Activated T-cell treated with anti-CD3 and anti-CD28 coated beads, Interleukin-2, amount 50 U/mL, for 72 hours (primary cell): ENCODE results near the gene ZIC2. TPM values are rescaled to one million over a fixed set of nuclear protein-coding genes. Genes with fewer than 3 reads are reported as not detected.

ENCODE experiments used
- ATAC-seq, 2 donors: fragments of 150-1000 bp; cut with Tn5 transposase; replicated peaks in 1 of 2; 2 replicates each; pipeline ENCODE4 v1.10.0; 2021; ENCODE audit warnings: moderate library complexity in 2 of 2, mild to moderate bottlenecking in 1 of 2
- DNase-seq, 2 donors: peaks; one replicate each; pipeline ENCODE4 v3.0.0; 2021 to 2022; ENCODE audit warnings: mixed read lengths in 1 of 2
- H3K27ac Mint-ChIP-seq: one replicate; pipeline ENCODE4 v1.8.0; 2022; ENCODE audit warnings: mild to moderate bottlenecking, moderate library complexity, mixed read lengths
- H3K27me3 Mint-ChIP-seq: one replicate; pipeline ENCODE4 v1.8.0; 2022; ENCODE audit warnings: low read depth, mixed read lengths
- H3K36me3 Mint-ChIP-seq, 2 donors: one replicate each; pipeline ENCODE4 v1.8.0; 2022; ENCODE audit warnings: mixed read lengths in 2 of 2, mild to moderate bottlenecking in 1 of 2; ENCODE audit not compliant: insufficient read depth in 2 of 2
- H3K4me1 Mint-ChIP-seq: one replicate; pipeline ENCODE4 v1.8.0; 2022; ENCODE audit warnings: low read depth, mixed read lengths
- H3K4me3 Mint-ChIP-seq, 2 donors: one replicate each; pipeline ENCODE4 v1.8.0; 2022; ENCODE audit warnings: mild to moderate bottlenecking in 2 of 2, mixed read lengths in 2 of 2, moderate library complexity in 2 of 2
- H3K9me3 Mint-ChIP-seq, 2 donors: one replicate each; pipeline ENCODE4 v1.8.0; 2022; ENCODE audit warnings: mixed read lengths in 2 of 2
- total RNA-seq, 2 donors: library from RNA; stranded (reverse); gene quantifications; one replicate each; pipeline ENCODE4 v1.2.3, GENCODE V29; 2022

ZIC2 gene
- total RNA-seq, 2 donors from 2014 or later, result 0.25 TPM; not detected in 1

- DNase-seq (no peak), ATAC-seq (peak; percentile 32 to 39)
- peak overlapping the region; percentile 63 to 68 for H3K4me3 Mint-ChIP-seq
- peaks cover 1 to 3% of the 10 kb centered on the region in 2 donors for H3K36me3 Mint-ChIP-seq
- H3K4me1 Mint-ChIP-seq, result peaks cover 9% of the 10 kb centered on the region
- H3K27ac Mint-ChIP-seq, result no peak overlapping the region
- H3K9me3 Mint-ChIP-seq, result no peaks in the 10 kb centered on the region
- H3K27me3 Mint-ChIP-seq, result peaks cover 59% of the 10 kb centered on the region
Observed at GRCh38 chr13:99980824-99981734, 505 bp upstream of the ZIC2 start.

- no peak overlapping the region for H3K27ac Mint-ChIP-seq
- peak; percentile 15 to 18 for ATAC-seq
- H3K27me3 Mint-ChIP-seq, result peaks cover 59% of the 10 kb centered on the region
- H3K9me3 Mint-ChIP-seq, result no peaks in the 10 kb centered on the region
- DNase-seq, result no peak
- peak overlapping the region; percentile 40 to 44 for H3K4me3 Mint-ChIP-seq
- peaks cover 3 to 4% of the 10 kb centered on the region in 2 donors for H3K36me3 Mint-ChIP-seq
- H3K4me1 Mint-ChIP-seq, result peaks cover 12% of the 10 kb centered on the region
Observed at GRCh38 chr13:99982036-99982730, 599 bp downstream of the ZIC2 start.

DNA sequence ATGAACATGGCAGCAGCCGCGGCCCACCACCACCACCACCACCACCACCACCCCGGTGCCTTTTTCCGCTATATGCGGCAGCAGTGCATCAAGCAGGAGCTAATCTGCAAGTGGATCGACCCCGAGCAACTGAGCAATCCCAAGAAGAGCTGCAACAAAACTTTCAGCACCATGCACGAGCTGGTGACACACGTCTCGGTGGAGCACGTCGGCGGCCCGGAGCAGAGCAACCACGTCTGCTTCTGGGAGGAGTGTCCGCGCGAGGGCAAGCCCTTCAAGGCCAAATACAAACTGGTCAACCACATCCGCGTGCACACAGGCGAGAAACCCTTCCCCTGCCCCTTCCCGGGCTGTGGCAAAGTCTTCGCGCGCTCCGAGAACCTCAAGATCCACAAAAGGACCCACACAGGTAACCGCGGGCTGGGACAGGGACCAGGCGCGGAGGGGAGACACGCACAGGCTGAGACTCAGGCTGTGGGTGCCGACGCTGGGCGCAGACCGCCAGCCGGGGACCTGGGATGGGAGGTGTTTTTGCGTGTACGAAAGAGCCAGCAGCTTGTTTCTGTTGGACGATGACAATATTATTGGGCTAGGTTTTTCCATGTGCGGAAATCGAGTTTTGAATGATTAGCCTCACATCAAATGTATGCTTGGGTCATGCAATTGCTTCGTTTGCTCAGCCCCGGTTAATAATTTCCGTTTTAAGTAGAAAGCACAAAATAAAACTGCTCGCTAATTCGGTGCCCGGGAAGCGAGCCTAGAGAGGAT, 1.3 kb downstream of the ZIC2 start:
- Mint-ChIP-seq H3K27me3 (peaks cover 59% of the 10 kb centered on the region), H3K36me3 (peaks cover 3 to 4% of the 10 kb centered on the region in 2 donors), H3K4me3 (peak overlapping the region; percentile 40 to 44), H3K9me3 (no peaks in the 10 kb centered on the region), H3K4me1 (peaks cover 12% of the 10 kb centered on the region), H3K27ac (peak overlapping the region; percentile 72)
- ATAC-seq (no peak), DNase-seq (no peak)

GRCh38 chr13:99983499-99984401, 2.2 kb downstream of the ZIC2 start:
- ATAC-seq (no peak), DNase-seq (no peak)
- peaks cover 59% of the 10 kb centered on the region for H3K27me3 Mint-ChIP-seq
- H3K36me3 Mint-ChIP-seq, result peaks cover 2 to 4% of the 10 kb centered on the region in 2 donors
- no peaks in the 10 kb centered on the region for H3K9me3 Mint-ChIP-seq
- H3K4me1 Mint-ChIP-seq, result peaks cover 9% of the 10 kb centered on the region
- peak overlapping the region; percentile 72 for H3K27ac Mint-ChIP-seq
- H3K4me3 Mint-ChIP-seq, result peak overlapping the region; percentile 13 to 52

DNA sequence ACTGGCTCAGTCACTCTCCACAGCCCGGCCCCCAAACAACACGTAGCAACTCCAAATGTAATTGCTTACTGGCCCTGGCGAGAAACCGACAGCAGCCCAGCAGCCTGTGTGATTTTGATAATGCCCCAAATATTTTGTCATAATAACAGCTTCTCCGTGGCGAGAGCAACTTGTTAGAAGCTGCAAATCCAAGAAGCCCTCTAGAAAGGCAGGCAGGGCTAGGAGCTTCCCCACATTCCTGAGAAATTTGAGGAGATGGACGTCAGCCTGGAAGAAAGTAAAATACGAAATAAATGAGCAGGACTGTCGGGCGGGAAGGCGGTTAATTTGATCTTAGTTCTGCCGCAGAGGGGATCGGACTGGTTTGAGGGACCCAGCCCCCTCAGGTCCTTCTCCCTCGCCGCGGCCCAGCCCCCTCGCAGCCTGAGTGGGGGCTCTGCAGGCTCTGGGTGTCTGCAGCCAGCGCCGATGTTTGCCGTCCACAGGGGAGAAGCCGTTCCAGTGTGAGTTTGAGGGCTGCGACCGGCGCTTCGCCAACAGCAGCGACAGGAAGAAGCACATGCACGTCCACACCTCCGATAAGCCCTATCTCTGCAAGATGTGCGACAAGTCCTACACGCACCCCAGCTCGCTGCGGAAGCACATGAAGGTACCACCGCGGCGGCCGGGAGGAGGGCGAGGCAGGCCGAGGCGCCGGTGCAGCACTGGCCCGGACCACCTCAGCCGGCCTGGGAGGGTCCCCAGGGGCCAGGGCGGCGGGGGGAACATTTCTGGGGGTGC, 3.1 kb downstream of the ZIC2 start:
- DNase-seq, result no peak
- Mint-ChIP-seq H3K36me3 (peaks cover 2 to 6% of the 10 kb centered on the region in 2 donors), H3K27me3 (peaks cover 61% of the 10 kb centered on the region), H3K4me1 (peaks cover 14% of the 10 kb centered on the region), H3K9me3 (no peaks in the 10 kb centered on the region), H3K4me3 (peak overlapping the region in 1 of 2 donors; percentile 52), H3K27ac (peak overlapping the region; percentile 65)
- ATAC-seq, result no peak

GRCh38 chr13:99985241-99985874, 3.8 kb downstream of the ZIC2 start:
- peak; percentile 8 to 15 for ATAC-seq
- peaks cover 4 to 6% of the 10 kb centered on the region in 2 donors for H3K36me3 Mint-ChIP-seq

DNA sequence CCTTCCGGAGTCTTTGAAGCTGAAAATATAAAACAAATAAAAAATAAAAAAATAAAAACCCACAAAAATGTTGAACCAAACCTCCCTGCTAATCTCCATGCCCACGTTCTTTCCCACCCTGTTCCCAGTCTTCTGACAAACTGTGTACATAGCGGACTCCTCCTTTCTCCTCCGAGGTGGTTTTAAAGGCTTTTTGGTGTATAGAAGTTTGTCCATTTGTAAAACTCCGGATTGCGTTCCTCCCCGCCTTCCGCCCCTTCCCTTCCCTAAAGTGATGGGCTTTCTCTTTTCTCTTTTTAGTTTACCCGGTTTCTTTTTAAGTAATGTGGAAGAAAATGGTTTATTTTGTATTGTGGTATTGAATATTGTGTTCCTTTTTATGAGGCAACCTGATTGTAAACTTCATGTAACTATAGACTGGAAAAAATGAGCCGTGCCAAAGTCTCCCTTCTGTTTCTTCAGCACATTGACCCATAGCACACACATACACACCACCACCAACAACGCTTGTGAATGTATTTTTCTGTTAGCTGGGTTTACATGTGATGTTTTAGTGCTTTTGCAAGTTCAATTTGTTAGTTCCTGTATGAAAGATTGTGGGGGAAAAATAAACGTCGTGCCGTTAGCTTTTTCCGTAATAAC, 4.4 kb downstream of the ZIC2 start:
- ATAC-seq (no peak), DNase-seq (no peak)
- H3K36me3 Mint-ChIP-seq, result peaks cover 4 to 6% of the 10 kb centered on the region in 2 donors
- H3K4me3 Mint-ChIP-seq, result peak overlapping the region in 1 of 2 donors; percentile 68
- H3K9me3 Mint-ChIP-seq, result no peaks in the 10 kb centered on the region
- H3K27ac Mint-ChIP-seq, result peak overlapping the region; percentile 96
- peaks cover 75% of the 10 kb centered on the region for H3K27me3 Mint-ChIP-seq
- peaks cover 24% of the 10 kb centered on the region for H3K4me1 Mint-ChIP-seq

More at GRCh38 chr13:99985241-99985874, 3.8 kb downstream of the ZIC2 start:
- H3K9me3 Mint-ChIP-seq, result no peaks in the 10 kb centered on the region
- H3K27ac Mint-ChIP-seq, result no peak overlapping the region
- H3K4me3 Mint-ChIP-seq, result no peak overlapping the region
- peaks cover 19% of the 10 kb centered on the region for H3K4me1 Mint-ChIP-seq
- peaks cover 68% of the 10 kb centered on the region for H3K27me3 Mint-ChIP-seq
- no peak for DNase-seq

DNA sequence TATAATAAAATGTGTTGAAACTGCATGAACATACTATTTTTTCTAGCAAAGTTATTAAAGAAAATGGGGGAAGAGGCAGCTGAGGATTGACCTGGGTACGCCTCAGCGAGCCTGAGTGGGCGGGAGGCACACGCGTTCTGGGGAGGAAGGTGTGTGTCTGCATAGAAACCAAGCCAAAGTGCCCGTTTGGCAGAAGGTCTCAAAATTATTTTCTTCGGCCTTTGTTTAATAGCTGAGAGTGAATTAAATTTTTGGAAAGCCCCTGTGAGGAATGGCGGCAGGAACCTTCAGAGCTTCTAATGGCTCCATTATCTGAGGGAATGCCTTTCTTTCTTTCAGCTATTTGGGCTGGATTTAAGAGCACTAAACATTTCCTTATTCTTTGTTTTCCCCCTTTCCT, 5.2 kb downstream of the ZIC2 start:
- H3K27ac Mint-ChIP-seq, result peak overlapping the region; percentile 84
- ATAC-seq (no peak), DNase-seq (no peak)
- H3K36me3 Mint-ChIP-seq, result peaks cover 4 to 6% of the 10 kb centered on the region in 2 donors
- peaks cover 82% of the 10 kb centered on the region for H3K27me3 Mint-ChIP-seq
- H3K4me1 Mint-ChIP-seq, result peaks cover 28% of the 10 kb centered on the region
- H3K9me3 Mint-ChIP-seq, result no peaks in the 10 kb centered on the region
- no peak overlapping the region for H3K4me3 Mint-ChIP-seq

DNA sequence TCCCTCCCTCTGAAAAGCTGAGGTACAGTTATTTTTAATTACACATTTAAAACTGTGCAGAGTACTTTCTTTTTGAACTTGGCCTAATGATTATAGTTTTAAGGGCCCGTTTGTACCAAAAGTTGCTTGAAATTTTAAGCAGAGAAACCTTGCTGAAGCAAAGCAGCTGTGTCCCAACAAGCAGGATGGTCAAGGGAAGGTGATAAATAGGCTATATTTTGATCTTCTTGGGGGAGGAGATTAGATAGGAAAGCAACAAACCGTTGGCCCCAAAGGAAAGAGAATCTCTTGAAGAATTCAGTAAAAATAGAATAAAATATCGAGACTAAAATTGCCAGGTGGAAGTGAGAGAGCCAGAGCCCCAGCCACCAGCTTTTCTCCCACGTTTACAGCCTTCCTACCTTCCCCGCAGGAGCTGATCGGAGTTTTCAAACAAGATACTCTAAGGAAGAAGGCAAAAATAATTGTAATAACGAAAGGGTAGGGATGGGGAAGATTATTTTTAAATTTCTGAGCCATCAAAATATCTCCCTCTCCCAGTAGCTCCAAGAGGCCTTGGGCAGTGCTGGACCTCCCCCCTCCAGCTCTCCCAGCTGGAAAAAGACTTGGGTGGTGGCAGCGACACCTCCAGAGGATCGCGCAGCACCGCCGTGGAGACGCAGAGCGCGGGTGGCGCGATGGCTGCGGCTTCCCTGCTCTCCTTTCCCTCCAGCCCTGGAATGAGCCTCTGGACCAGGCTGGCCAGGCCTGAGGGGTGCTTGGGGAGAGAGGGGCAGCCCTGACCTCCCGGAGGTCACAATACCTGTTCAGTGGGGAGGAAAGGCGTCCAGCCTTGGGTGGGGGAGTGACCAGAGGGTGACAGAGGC, 5.8 kb downstream of the ZIC2 start:
- peak overlapping the region; percentile 84 for H3K27ac Mint-ChIP-seq
- ATAC-seq (no peak), DNase-seq (no peak)
- H3K27me3 Mint-ChIP-seq, result peaks cover 88% of the 10 kb centered on the region
- peaks cover 4 to 6% of the 10 kb centered on the region in 2 donors for H3K36me3 Mint-ChIP-seq
- no peaks in the 10 kb centered on the region for H3K9me3 Mint-ChIP-seq
- peaks cover 33% of the 10 kb centered on the region for H3K4me1 Mint-ChIP-seq
- no peak overlapping the region for H3K4me3 Mint-ChIP-seq

GRCh38 chr13:99988529-99989275, 7.1 kb downstream of the ZIC2 start:
- no peaks in the 10 kb centered on the region for H3K9me3 Mint-ChIP-seq
- H3K4me1 Mint-ChIP-seq, result peaks cover 35% of the 10 kb centered on the region
- H3K4me3 Mint-ChIP-seq, result peak overlapping the region; percentile 64 to 69
- ATAC-seq (no peak), DNase-seq (no peak)
- H3K36me3 Mint-ChIP-seq, result peaks cover 4 to 6% of the 10 kb centered on the region in 2 donors
- peak overlapping the region; percentile 67 for H3K27ac Mint-ChIP-seq
- peaks cover 88% of the 10 kb centered on the region for H3K27me3 Mint-ChIP-seq
